Measurements from ENCODE around the gene TMEM154.
"Not testable (repeated sequence)": the region's sequence is repeated elsewhere in the genome, so short reads cannot be mapped to it uniquely, and the experiment has no call there.

The TMEM154 gene

DNA sequence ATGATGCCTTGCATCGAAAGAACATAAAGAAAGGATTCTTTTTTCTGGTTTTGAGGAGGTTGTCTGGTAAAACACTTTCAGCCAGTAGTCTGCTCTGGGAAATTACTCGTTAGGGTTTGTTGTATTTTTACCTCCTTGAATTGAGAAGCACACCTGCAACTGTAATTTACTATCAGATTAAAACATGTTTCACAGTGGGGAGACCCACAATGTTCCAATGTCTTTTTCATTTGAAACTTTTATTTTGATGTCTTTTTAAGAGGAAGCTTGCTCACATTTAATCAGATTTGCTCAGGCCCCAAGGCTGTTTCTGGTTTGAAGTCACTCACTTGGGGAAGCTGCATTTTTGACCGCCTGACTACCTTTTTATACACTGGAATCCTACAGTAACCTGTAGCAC, 12.0 kb downstream of the TMEM154 start:
- no peak for DNase-seq (ENCODE audit: low read depth in 2 of 2)

DNA sequence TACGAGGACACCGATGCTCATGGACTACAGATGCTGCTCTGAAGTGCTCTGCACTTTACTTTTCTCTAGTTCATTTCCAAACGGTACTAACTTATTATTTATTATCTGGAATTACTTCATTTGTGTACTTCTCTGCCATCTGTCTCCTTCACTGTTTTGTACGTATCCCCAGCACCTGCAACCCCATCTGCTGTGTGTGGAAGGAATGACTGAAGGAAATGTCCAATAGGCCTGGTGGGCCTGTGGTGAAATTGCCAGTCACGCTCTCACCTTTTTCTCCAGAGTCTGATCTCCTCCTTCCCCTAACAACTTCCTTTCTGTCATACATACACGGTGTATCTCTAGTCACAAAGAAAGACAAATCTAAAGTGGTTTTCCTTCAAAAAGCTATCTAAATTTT, 12.9 kb downstream of the TMEM154 start:
- no peak for DNase-seq (ENCODE audit: low read depth in 2 of 2)

DNA sequence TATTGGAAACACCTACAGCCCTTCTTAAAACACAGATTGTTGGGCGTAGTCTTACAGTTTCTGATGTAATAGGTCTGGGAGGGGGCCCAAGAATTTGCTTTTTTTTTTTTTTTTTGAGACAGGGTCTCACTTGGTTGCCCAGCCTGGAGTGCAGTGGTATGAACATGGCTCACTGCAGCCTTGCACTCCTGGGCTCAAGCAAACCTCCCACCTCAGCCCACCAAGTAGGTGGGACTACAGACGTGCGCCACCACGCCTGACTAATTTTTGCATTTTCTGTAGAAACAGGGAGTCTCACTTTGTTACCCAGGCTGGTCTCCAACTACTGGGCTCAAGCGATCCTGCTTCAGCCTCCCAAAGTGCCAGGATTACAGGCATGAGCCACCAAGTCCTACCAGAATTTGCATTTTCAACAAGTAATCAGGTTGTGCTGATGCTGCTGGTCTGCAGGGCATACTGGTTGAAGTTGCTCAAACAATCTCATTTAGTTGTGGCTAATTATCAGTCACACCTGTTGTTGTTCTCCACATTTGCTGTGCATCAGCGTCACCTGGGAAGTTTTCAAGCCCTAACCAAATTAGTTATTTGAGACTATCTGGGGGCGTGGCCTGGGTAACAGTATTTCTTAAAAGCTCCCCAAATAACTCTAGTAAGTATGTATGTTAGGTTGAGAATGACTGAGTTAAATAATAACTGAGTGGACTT, 14.0 kb downstream of the TMEM154 start:
- DNase-seq (ENCODE audit: low read depth in 2 of 2), result no peak

DNA sequence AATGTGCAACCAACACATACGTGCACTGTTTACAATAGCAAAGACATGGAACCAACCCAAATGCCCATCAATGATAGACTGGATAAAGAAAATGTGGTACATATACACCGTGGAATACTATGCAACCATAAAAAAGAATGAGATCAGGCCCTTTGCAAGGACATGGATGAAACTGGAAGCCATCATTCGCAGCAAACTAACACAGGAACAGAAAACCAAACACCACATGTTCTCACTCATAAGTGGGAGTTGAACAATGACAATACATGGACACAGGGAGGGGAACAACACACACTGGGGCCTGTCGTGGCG, 15.8 kb downstream of the TMEM154 start:
- not testable (repeated sequence) for DNase-seq (ENCODE audit: low read depth in 2 of 2)

DNA sequence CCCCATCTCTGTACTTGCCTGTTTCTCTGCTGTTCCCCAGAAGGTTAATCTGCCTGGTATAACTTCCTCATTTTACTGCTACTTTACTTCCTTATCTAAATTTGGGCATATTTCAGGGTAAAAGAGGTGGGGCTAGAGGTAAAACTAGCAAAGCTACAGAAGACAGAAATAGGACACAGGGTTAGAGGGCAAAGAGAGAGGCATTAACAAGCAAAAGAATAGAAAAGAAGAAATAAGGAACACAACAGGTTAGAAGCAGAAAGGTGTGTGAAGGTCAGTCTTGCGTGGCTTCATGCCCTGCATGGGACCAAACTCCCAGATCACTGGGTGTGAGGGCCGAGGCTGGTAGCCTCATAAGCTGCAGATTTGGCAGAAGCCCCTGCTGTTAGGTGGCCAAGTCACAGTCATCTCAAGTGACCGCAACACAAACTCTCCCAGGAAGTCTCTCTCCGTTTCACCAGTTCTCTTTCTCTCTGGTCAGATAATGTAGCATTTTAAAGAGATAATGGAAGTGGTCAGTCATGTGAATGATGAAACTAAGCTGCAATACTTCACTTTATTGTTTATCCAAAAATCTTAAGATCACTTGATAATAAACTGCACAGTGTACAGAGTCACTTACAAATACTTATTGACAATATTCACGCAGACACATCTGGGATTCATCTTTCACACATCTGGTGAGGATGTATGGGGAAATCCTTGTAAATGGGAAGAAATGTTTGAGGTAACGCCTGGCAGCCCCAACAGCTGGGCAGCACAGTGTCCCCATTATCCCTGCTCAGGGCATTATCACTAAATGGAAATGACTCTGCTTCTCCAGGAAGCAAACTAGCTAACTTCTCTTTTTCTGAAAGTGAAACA, 16.4 kb downstream of the TMEM154 start:
- DNase-seq (ENCODE audit: low read depth in 2 of 2), result no peak

DNA sequence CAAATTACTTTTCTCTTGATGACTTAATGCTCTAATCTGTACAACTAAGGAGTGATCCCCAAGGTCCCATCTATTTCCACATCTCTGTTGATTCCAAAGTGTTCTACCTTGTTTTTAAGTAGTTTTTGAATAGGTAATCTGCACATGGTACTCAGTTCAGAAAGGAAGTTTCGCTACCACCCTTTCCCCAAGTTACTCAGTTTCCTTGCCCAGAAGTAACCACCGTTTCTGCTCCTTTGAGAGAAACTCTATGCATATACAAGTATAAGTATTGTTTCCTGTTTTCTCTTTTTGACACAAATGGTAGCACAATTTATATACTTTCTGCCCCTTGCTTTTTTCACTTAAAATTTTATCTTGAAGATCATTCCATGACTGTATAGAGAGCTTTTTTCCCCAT, 18.1 kb downstream of the TMEM154 start:
- DNase-seq (ENCODE audit: low read depth in 2 of 2), result no peak

DNA sequence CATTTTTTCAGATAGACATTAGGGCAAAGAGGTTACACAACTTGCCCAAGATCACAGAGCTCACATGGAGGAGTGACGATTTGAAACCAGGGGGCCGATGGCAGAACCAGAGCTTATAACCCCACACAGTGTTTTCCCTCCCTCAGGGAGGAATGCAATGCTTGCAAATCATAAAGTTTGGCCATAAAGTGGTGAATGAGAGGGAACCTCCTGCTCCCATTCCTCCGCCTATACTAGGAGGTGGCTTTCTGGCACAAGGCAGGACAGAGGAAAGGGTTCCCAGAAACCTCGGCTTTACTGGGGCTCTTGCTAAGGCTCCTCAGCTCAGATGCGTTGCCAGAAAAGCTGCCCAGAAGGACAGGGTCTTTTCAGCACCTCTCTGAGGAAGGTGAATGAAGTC, 19.3 kb downstream of the TMEM154 start:
- no peak for DNase-seq (ENCODE audit: low read depth in 2 of 2)

DNA sequence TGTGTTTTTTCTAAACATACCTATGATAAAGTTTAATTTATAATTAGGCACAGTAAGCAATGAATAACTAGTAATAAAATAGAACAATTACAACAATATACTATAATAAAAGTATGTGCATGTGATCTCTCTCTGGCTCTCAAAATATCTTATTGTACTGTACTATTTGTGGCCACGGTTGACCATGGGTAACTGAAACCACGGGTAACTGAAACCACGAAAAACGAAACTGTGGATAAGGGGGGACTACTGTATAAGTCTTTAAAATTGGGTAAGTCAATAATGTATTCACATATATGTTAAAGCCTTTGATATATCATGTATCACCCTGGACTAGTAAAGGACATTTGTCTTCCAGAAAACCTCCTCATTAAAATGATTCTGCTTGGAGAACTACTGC, 20.0 kb downstream of the TMEM154 start:
- no peak for DNase-seq (ENCODE audit: low read depth in 2 of 2)

DNA sequence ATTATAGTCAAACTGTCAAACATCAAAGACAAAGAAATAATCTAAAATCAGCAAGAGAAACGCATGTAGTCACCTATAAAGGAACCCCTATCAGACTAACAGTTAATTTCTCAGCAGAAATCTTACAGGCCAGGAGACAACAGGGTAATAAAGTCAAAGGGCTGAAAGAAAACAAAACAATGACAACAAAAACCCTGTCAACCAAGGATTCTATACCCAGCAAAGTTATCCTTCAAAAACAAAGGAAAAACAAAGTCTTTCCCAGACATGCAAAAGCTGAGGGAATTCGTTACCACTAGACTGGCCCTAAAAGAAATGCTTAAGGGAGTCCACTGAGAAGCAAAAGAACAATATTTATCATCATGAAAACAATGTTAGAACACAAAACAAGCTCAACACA, 22.1 kb downstream of the TMEM154 start:
- DNase-seq (ENCODE audit: low read depth in 2 of 2), result no peak

DNA sequence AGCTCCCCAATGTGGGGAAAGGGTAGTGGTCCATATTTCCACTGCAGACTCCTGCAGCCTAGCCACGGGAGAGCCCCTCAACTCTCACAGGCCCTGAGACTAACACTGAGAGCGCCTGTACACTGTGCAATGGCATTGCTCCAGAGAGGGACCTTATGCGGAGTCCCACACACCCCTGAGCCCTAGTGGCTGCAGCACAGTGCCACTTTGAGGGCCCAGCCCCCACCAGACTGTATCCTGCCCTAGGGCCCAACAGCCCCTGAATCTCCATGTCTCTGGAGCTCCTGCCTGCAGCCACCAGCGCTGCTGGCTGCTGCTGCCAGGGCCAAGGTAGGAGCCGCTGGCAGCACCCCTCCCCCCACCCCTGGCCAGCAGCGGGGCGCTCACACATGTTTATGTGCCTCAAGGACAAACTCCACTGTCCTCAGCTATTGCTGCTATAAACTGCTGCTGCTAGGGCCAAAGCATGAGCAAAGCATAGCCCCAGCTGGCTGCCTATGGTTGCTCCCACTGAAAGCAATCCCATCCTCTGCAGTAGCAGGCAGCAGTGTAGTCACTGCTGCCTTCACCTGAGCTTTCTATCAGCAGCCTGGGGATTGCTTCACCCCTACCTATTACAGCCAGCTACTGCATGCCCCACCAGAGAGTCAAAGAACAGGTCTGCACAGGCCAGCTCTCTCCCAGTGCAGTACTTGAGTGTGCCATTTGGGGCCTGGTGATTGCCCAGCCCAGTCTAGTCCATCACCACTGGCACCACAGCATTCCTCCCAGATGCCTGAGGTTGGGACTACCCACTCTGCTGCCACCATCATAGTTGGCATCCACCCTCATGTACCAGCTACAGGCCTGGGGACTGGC, 24.3 kb downstream of the TMEM154 start:
- no peak for DNase-seq (ENCODE audit: low read depth in 2 of 2)

DNA sequence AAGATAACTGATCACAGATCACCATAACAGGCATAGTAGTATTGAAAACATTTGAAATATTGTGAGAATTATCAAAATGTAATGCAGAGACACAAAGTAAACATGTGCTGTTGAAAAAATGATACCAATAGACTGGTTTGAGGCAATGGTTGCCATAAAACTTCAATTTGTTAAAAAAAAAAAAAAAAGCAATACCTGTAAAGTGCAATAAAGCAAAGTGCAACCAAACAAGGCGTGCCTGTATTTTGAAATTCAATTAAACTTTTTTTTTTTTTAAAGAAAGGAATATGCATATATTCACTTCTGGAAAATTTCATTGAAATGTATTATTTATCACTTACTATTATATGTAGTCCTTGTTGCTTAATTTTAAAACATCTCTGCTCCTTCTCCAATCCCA, 27.7 kb downstream of the TMEM154 start:
- DNase-seq (ENCODE audit: low read depth in 2 of 2), result no peak

DNA sequence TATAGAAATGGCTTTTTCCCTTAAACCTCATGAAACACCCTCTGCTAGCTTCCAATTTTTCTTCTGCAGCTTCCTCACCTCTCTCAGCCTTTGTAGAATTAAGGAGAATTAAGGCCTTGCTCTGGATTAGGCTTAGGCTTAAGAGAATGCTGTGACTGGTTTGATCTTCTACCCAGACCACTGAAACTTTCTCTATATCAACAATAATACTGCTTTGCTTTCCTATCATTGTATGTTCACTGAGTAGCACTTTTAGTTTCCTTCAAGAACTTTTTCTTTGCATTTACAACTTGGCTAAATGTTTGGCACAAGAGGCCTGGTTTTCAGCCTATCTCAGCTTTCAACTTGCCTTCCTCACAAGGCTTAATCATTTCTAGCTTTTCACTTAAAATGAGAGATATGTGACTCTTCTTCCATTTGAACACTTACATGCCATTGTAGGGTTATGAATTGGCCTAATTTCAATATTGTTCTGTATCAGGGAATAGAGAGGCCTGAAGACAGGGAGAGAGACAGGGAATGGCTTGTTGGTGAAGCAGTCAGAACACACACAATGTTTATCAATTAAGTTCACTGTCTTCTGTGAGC, 28.2 kb downstream of the TMEM154 start:
- no peak for DNase-seq (ENCODE audit: low read depth in 2 of 2)

DNA sequence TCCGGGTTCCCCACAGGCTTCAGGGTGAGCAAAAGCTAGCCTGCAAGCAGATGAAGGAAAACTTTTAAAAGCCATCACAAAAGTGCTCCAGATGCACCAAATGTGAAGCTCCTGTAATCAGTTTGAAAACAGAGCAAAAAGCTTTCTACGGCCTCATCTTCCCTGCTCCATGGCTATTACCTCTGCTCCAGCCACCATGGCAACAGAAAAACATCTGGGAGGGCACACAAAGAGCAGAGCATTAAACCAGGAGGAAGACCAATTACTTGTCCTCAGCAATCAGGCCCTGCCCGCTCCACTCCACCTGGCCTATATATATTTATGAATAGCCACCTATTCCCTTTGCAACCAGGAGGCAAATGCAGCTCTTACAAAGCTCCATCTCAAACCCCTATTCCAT, 33.6 kb downstream of the TMEM154 start:
- DNase-seq (ENCODE audit: low read depth in 2 of 2), result no peak

DNA sequence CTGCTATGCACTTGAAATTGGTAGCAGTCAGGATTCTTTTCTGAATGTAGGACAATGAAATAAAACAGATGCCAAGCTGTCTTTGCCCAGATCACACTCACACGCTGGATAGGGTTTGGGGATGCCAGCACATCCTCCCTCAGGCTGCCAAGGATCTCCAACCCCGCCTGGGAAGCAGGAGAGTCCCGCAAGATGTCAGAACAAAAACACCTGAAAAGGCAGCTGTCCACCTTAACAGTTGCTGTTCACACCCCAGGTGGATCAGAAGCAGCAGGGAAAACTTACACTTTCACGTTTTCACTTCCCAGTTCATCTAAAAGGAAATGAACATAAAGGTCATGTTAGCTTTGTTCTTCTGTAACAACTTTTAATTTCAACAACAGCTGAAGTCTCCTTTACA, 35.7 kb downstream of the TMEM154 start:
- no peak for DNase-seq (ENCODE audit: low read depth in 2 of 2)

DNA sequence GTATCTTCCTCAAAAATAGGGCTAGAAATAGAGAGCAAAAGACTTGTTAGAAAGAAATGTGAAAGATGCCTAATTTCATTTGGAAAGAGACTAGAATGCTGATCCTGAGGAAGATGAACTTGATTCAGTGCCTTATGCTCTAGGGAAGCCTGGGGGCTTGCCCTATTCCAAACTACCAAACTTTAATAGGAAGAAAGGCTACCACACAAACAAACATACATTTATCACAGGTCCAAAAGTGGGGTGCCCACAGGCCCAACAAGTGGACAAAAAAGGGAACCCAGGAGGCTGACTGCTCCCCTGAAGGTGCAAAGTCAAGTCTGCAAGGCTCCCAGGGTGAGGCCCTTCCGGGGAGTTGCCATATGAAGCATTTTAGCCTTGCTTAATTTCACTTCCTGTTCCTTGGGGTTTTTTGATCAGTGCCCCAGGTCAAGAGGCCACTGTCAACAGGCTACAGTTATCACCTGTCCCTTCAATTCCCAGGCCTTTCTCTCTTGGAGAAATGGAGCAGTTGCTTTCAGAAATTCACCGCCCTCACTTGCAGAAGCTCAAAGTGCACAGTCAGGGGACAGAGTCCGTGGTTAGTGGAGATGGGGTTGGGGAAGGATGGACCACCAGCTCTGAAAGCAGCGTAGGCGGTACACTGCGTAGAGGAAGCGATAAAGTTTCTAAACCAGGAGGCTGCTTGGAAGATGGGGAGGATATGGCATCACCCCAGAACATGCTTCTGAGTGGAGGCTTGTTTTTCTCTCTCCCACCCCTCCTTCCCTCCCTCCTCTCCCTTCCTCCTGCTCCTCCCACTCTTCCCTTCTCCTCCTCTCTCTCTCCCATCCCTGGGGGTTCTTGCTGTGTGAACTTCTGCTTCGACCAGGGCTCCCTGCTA, 36.4 kb downstream of the TMEM154 start:
- no peak for DNase-seq (ENCODE audit: low read depth in 2 of 2)

DNA sequence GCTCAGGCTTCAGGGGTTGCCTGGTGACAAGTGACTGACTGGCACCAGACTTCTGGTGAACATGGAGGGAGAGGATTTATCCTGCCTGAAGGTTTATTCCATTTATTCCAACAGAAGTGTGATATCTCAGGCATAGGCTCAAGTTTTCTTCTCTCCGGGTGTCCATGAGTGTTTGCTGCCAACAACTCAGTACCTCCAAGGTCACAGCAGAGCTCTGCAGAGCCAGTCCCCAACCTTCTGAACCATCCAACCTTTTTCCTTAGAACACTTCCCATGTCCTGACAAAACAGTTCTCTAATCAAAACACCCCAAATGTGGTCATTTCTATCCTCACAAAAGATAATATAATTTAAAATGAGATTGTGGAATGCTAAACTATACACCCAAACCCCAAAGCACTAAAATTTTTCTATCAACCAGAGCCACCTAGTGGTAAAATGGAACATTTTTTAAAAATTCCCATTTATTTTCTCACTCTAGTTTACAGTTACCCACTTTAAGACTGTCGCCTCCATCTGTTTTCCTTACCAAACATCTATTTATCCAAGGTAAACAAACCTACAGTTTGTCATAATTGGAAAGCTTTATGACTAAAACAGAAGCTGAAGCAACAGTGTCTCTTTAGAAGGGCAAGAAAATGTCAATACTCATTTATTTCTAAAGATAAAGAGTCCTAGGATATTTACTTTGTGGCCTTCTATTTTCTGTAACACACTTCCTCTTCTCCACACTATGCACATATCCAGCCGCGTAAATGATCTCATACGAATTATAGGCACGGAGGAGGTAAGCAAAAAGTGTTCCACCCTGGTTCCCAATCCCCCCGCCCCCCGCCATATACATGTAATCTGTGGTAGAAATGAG, 39.5 kb downstream of the TMEM154 start:
- no peak for DNase-seq (ENCODE audit: low read depth in 2 of 2)

DNA sequence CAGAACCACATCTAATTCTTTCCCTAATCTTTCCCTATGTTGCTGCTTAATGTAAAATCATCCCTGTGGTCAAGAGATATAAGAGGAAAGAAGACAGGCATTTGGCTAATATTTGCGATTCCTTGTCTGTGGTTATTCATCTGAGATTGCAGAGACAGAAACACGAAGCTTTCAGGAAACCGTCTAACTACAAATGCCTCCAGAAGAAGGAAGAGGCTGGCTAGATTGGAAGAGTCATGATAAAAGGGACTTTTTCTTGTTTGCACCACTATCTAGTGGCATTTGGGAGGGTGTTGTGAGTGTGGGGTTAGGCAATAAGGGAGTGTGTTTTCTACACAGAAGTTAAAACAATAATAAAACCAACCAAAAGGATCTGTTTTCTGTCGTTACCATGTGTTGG, 43.9 kb downstream of the TMEM154 start:
- no peak for DNase-seq (ENCODE audit: low read depth in 2 of 2)

DNA sequence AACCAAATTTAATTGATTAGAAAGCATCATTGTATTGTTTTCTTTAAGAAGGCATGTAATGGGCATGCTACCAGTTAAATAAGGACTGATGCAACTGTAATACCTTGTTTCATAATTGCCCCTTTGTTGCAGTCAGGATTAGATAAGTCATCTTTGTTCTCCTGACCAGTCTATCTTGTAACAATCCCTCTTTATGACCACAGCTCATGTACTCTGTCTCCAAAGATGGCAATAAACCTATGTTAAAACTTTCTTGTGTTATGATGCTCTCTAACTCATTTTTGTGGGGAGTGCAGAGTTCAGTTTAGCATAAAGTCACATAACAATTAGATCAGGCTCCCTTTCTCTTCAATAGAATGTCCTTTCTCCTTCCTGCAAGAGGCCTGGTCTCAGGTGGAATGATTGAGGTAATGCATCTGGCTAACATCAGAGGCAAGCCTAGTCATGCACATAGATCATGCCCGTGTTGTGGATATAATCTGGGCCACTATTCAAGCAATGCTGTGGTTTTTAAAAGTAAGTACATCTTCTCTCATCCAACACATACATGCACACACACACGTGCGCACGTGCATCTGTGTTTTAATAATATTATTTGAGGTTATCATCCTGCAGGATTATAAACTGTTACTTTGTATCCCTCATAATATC, 45.6 kb downstream of the TMEM154 start:
- DNase-seq (ENCODE audit: low read depth in 2 of 2), result no peak

DNA sequence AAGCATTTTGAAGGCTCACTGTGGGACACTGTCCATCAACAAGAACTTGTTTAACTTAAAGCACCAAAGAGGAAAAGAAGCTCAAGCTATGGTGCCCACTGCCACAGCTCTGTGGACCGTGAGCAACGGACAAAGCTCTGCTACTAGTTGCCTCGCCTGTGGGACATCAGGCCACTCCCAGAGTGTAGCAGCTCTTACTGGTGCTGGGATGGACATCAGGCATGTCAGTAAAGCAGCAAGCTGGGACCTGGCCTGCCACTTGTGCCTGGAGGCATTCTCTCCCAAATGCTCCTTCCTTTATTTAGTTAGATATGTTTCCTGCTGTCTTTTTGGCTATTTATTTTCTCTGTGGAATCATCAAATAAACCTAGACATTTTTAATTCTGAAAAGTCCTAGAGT, 46.7 kb downstream of the TMEM154 start:
- no peak for DNase-seq (ENCODE audit: low read depth in 2 of 2)

DNA sequence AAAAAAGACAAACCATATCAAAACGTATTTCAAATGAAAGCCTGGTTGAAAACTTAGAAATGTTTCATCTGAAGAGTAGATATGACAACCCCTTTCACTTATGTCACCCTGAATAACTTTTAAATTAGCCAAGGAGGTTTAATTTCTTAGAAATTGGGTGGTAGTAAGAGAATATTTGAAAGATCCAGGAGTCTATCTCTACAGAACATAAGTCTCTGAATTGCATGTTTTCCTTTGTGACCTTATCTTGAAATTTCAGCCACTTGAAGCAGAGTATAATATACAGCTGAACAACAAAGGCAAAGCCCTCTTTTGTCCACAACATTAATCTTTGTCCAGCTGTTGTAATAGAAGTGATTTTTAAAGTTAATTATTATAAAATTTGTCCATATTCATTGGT, 49.5 kb downstream of the TMEM154 start:
- DNase-seq (ENCODE audit: low read depth in 2 of 2), result no peak
